ENCODE results near the gene RBM20. TPM values are rescaled to one million over a fixed set of nuclear protein-coding genes. Genes with fewer than 3 reads are reported as not detected.

The RBM20 gene
- total and polyA plus RNA-seq, 10 of the 15 experiments (the other 5 are each of a cell fraction or from before 2014, with no cell fraction given), result 0.04 to 0.26 (median 0.15) TPM

GRCh38 chr10:110843796-110844616 is 199.9 kb downstream of the RBM20 start:
- no peaks in the 10 kb centered on the region for H3K36me3 ChIP-seq (ENCODE audit: control insufficient read depth in 2 of 2, insufficient read depth in 2 of 2, low read length in 1 of 2)
- H2AFZ ChIP-seq (ENCODE audit: control insufficient read depth, low read depth, low read length), result no peak overlapping the region
- H3K27ac ChIP-seq (ENCODE audit: control insufficient read depth, insufficient read depth), result peak overlapping the region; percentile 97
- no peak for ATAC-seq
- FAIRE-seq, result no peak
- H3K4me3 ChIP-seq, result peak overlapping the region; percentile 9; the same call in 1 of the 2 replicates
- H3K79me2 ChIP-seq (ENCODE audit: control insufficient read depth, insufficient read depth, low read length), result peaks cover 10% of the 10 kb centered on the region
- in situ Hi-C loops (cut with MboI), result no loop called here
- DNase-seq (ENCODE audit: low read depth, low spot score), result no peak
- ChIA-PET RAD21 (ENCODE audit: unreplicated experiment) (interaction anchor here (1.0 to 7.3 kb wide), 18 partner anchors 8 to 341 kb away, joined by 3 to 153 read pairs (median 16); partner anchors contain the start of genes BBIP1 and PDCD4), POLR2A (interaction anchor here (0.7 to 7.4 kb wide), 17 partner anchors 8 to 271 kb away, joined by 3 to 145 read pairs (median 5); partner anchors contain the start of gene PDCD4), SMC1A (ENCODE audit: uncharacterized antibody, unreplicated experiment) (interaction anchor here (0.9 to 12.5 kb wide), 19 partner anchors 8 to 98 kb away, joined by 3 to 188 read pairs (median 19); partner anchors contain the start of genes BBIP1 and PDCD4), CTCF (interaction anchor here (0.6 to 6.8 kb wide), 14 partner anchors 8 to 229 kb away, joined by 3 to 70 read pairs (median 5); no protein-coding TSS in a partner anchor)
- no peaks in the 10 kb centered on the region for H4K20me1 ChIP-seq (ENCODE audit: control insufficient read depth, insufficient read depth)
- intact Hi-C loops (cut with micrococcal nuclease; ENCODE audit: unreplicated experiment), result loop anchor here (1.0 to 2.0 kb wide), 4 partner anchors 20 to 69 kb away; partner anchors contain the start of gene PDCD4
- peaks cover 54% of the 10 kb centered on the region for H3K4me1 ChIP-seq (ENCODE audit: control insufficient read depth, insufficient read depth, low read length)
- TF ChIP-seq MLLT1 (IDR thresholded peaks at IDR 0.05) (peak; percentile 27; the same call in 1 of the 2 replicates), CREB1 (IDR thresholded peaks at IDR 0.05; ENCODE audit: low read depth) (no peak), IKZF1 (conservative IDR thresholded peaks at IDR 0.05) (0 out of 2 replicates have a peak, but pooled peaks have one; percentile 9), PBX3 (IDR thresholded peaks at IDR 0.05; ENCODE audit: insufficient replicate concordance, low read depth, low read length) (peak; percentile 60), MTA3 (IDR thresholded peaks at IDR 0.05; ENCODE audit: borderline replicate concordance, low read length) (no peak), PKNOX1 (IDR thresholded peaks at IDR 0.05) (peak; percentile 80)
- H3K9me3 ChIP-seq (replicated peaks; ENCODE audit: control insufficient read depth, insufficient read depth, low read length), result no peaks in the 10 kb centered on the region
- WGBS (ENCODE audit: insufficient coverage, insufficient replicate concordance, low lambda C conversion rate, missing lambda C conversion rate), result 82% methylated on average over 8 of the region's 8 CpGs
- no peaks in the 10 kb centered on the region for H3K27me3 ChIP-seq (replicated peaks in 1 of 2; ENCODE audit: control insufficient read depth in 2 of 2, insufficient read depth in 2 of 2, low read length in 1 of 2)
- peak overlapping the region; percentile 80 for H3K9ac ChIP-seq (ENCODE audit: control insufficient read depth, insufficient read depth, low read length)
- peak overlapping the region; percentile 80; the same call in 1 of the 2 replicates for H3K4me2 ChIP-seq (ENCODE audit: control insufficient read depth, insufficient read depth)
- BruUV-seq (replicated peaks), result no TSS peak

All from GM12878 (cell line).